A673 (cell line): Measurements from ENCODE around the gene CBLB. TPM values are rescaled to one million over a fixed set of nuclear protein-coding genes. Genes with fewer than 3 reads are reported as not detected.

Experiments
- BruUV-seq: library from RNA; stranded (reverse); fragments of 400-500 nt; replicated peaks from 2 replicates; lab custom pipeline; 2021; lab: Mats Ljungman, UMichigan
- CTCF ChIA-PET: fragments of 300-600 bp; sonication (Branson Sonifier 250); formaldehyde crosslinking; loops from one replicate; lab custom pipeline; 2022; ENCODE audit warnings: antibody characterized with exemption; lab: Charles Lee
- POLR2A ChIA-PET: fragments of 300-600 bp; sonication (Branson Sonifier 250); formaldehyde crosslinking; loops from one replicate; lab custom pipeline; 2022; ENCODE audit warnings: antibody characterized with exemption; ENCODE audit not compliant: low non-redundant PET; lab: Charles Lee
- DNase-seq: peaks from one replicate; pipeline ENCODE4 v3.0.0-alpha.2; 2015; ENCODE audit warnings: low spot score
- H3K27ac ChIP-seq: fragments of 200-600 bp; sonication (generic); 2 replicates; pipeline ENCODE4 v1.5.1; 2016; ENCODE audit warnings: mixed run types, low read depth, mild to moderate bottlenecking, mixed read lengths, antibody characterized with exemption, low read length; ENCODE audit not compliant: poor library complexity, severe bottlenecking
- H3K27me3 ChIP-seq: fragments of 200-600 bp; sonication (generic); replicated peaks from 2 replicates; pipeline ENCODE4 v1.6.1; 2017; ENCODE audit warnings: mixed run types, low read depth, mild to moderate bottlenecking, mixed read lengths, antibody characterized with exemption, low read length; ENCODE audit not compliant: insufficient read depth, poor library complexity
- H3K36me3 ChIP-seq: fragments of 200-600 bp; sonication (generic); 2 replicates; pipeline ENCODE4 v1.6.1; 2016; ENCODE audit warnings: mixed run types, mild to moderate bottlenecking, mixed read lengths, antibody characterized with exemption, low read length; ENCODE audit not compliant: insufficient read depth, poor library complexity, severe bottlenecking
- H3K4me1 ChIP-seq: fragments of 200-600 bp; sonication (generic); 2 replicates; pipeline ENCODE4 v1.6.1; 2017; ENCODE audit warnings: mixed run types, mild to moderate bottlenecking, mixed read lengths, antibody characterized with exemption, low read length; ENCODE audit not compliant: insufficient read depth, poor library complexity, severe bottlenecking
- H3K4me3 ChIP-seq: fragments of 200-600 bp; sonication (generic); 2 replicates; pipeline ENCODE4 v1.5.1; 2016; ENCODE audit warnings: low read depth, mixed run types, mild to moderate bottlenecking, mixed read lengths, low read length; ENCODE audit not compliant: poor library complexity, severe bottlenecking
- H3K9me3 ChIP-seq: fragments of 200-600 bp; sonication (generic); 2 replicates; pipeline ENCODE4 v1.6.1; 2016; ENCODE audit warnings: mixed run types, low read depth, mild to moderate bottlenecking, mixed read lengths, antibody characterized with exemption, low read length; ENCODE audit not compliant: poor library complexity, severe bottlenecking
- CTCF ChIP-seq: fragments of 300-800, 200-600 bp; sonication (generic); conservative IDR thresholded peaks from 2 replicates; pipeline ENCODE4 v1.5.1; 2017; ENCODE audit warnings: low read depth, mild to moderate bottlenecking, antibody characterized with exemption, low read length, moderate library complexity, mixed read lengths
- EZH2 ChIP-seq: fragments of 200-600 bp; sonication (generic); IDR thresholded peaks from 2 replicates; pipeline ENCODE4 v1.6.1; 2017; ENCODE audit warnings: borderline replicate concordance, low read depth, mild to moderate bottlenecking, mixed read lengths, antibody characterized with exemption, low read length; ENCODE audit not compliant: poor library complexity, severe bottlenecking
- intact Hi-C: fragments of 100-400 bp; cut with micrococcal nuclease; formaldehyde crosslinking; loops from one replicate; pipeline ENCODE4 v1.10.0; 2022; ENCODE audit not compliant: unreplicated experiment
- total RNA-seq: library from RNA; stranded (reverse); gene quantifications from 2 replicates; pipeline ENCODE4 v1.2.3, GENCODE V29; 2021

The CBLB gene
- total RNA-seq, 1 experiment from 2014 or later, result 23.3 TPM

GRCh38 chr3:105885256-105885655 is 16.4 kb upstream of the CBLB start:
- no peak for TF ChIP-seq EZH2
- TF ChIP-seq CTCF, result no peak
- intact Hi-C loops, result no loop called here
- Histone ChIP-seq H3K4me3 (no peak overlapping the region), H3K4me1 (peaks cover 6% of the 10 kb centered on the region), H3K27me3 (no peaks in the 10 kb centered on the region), H3K9me3 (no peaks in the 10 kb centered on the region), H3K27ac (no peak overlapping the region), H3K36me3 (no peaks in the 10 kb centered on the region)
- ChIA-PET POLR2A (no interaction called here), CTCF (no interaction called here)
- peak; percentile 29 for DNase-seq
- no TSS peak for BruUV-seq

- CTCF ChIA-PET, result no interaction called here
Observed at GRCh38 chr3:105883798-105884377, 15.1 kb upstream of the CBLB start.

GRCh38 chr3:105880681-105881290 is 12.0 kb upstream of the CBLB start:
- H3K36me3 ChIP-seq, result no peaks in the 10 kb centered on the region
- CTCF ChIA-PET, result no interaction called here
- no peaks in the 10 kb centered on the region for H3K27me3 ChIP-seq
- no TSS peak for BruUV-seq
- H3K9me3 ChIP-seq, result no peaks in the 10 kb centered on the region
- TF ChIP-seq EZH2 (no peak), CTCF (no peak)
- POLR2A ChIA-PET, result no interaction called here
- no peak for DNase-seq
- peaks cover 6% of the 10 kb centered on the region for H3K4me1 ChIP-seq
- intact Hi-C loops, result no loop called here
- no peak overlapping the region for H3K4me3 ChIP-seq
- no peak overlapping the region for H3K27ac ChIP-seq

More at GRCh38 chr3:105883798-105884377, 15.1 kb upstream of the CBLB start:
- no peaks in the 10 kb centered on the region for H3K27me3 ChIP-seq
- POLR2A ChIA-PET, result no interaction called here
- H3K9me3 ChIP-seq, result no peaks in the 10 kb centered on the region
- H3K4me3 ChIP-seq, result no peak overlapping the region
- no TSS peak for BruUV-seq
- intact Hi-C loops, result no loop called here
- peaks cover 6% of the 10 kb centered on the region for H3K4me1 ChIP-seq
- no peak overlapping the region for H3K27ac ChIP-seq
- no peak for DNase-seq
- H3K36me3 ChIP-seq, result no peaks in the 10 kb centered on the region
- TF ChIP-seq EZH2 (no peak), CTCF (no peak)
